Muscle layer of duodenum (tissue), 2 donors: ENCODE data around the gene VCAN.

ENCODE experiments used
- H3K27ac ChIP-seq: one replicate; pipeline ENCODE4 v1.7.0; 2013; ENCODE audit warnings: mild to moderate bottlenecking, low read length
- H3K27me3 ChIP-seq: one replicate; pipeline ENCODE4 v1.7.0; 2013; ENCODE audit warnings: low read depth, mild to moderate bottlenecking, control low read depth, low read length
- H3K36me3 ChIP-seq, 2 donors: one replicate each; pipeline ENCODE4 v1.7.0; 2013; ENCODE audit warnings: low read length in 2 of 2, control low read depth in 1 of 2, mild to moderate bottlenecking in 1 of 2; ENCODE audit not compliant: insufficient read depth in 2 of 2, control insufficient read depth in 1 of 2
- H3K4me1 ChIP-seq, 2 donors: one replicate each; pipeline ENCODE4 v1.7.0; 2013; ENCODE audit warnings: low read length in 2 of 2, mild to moderate bottlenecking in 2 of 2, control low read depth in 1 of 2, moderate library complexity in 1 of 2; ENCODE audit not compliant: insufficient read depth in 2 of 2, control insufficient read depth in 1 of 2
- H3K4me3 ChIP-seq, 2 donors: one replicate each; pipeline ENCODE4 v1.7.0; 2013; ENCODE audit warnings: low read length in 2 of 2, low read depth in 1 of 2, mild to moderate bottlenecking in 1 of 2
- H3K9me3 ChIP-seq, 2 donors: one replicate each; pipeline ENCODE4 v1.7.0; 2013; ENCODE audit warnings: low read length in 2 of 2, control low read depth in 1 of 2, mild to moderate bottlenecking in 1 of 2; ENCODE audit not compliant: control insufficient read depth in 1 of 2
- donor health status: healthy.

The VCAN gene

GRCh38 chr5:83522446-83522845, 50.9 kb downstream of the VCAN start:
- no peak overlapping the region for H3K4me3 ChIP-seq
- no peaks in the 10 kb centered on the region for H3K27me3 ChIP-seq
- H3K36me3 ChIP-seq, result peaks cover 0 to 7% of the 10 kb centered on the region in 2 donors
- no peaks in the 10 kb centered on the region for H3K4me1 ChIP-seq
- no peak overlapping the region for H3K27ac ChIP-seq
- no peaks in the 10 kb centered on the region for H3K9me3 ChIP-seq

- Histone ChIP-seq H3K36me3 (peaks cover 0 to 7% of the 10 kb centered on the region in 2 donors), H3K9me3 (no peaks in the 10 kb centered on the region), H3K27me3 (no peaks in the 10 kb centered on the region), H3K27ac (no peak overlapping the region), H3K4me1 (no peaks in the 10 kb centered on the region), H3K4me3 (no peak overlapping the region)
These were observed 52.4 kb downstream of the VCAN start for GRCh38 chr5:83523929-83524328.

- H3K4me1 ChIP-seq, result no peaks in the 10 kb centered on the region
- peaks cover 0 to 7% of the 10 kb centered on the region in 2 donors for H3K36me3 ChIP-seq
- no peak overlapping the region for H3K4me3 ChIP-seq
- no peaks in the 10 kb centered on the region for H3K27me3 ChIP-seq
- H3K27ac ChIP-seq, result no peak overlapping the region
- no peaks in the 10 kb centered on the region for H3K9me3 ChIP-seq
These were observed 52.8 kb downstream of the VCAN start for GRCh38 chr5:83524345-83524744.

GRCh38 chr5:83524991-83525390, 53.4 kb downstream of the VCAN start:
- Histone ChIP-seq H3K36me3 (peaks cover 0 to 2% of the 10 kb centered on the region in 2 donors), H3K4me3 (no peak overlapping the region), H3K27ac (no peak overlapping the region), H3K4me1 (no peaks in the 10 kb centered on the region), H3K9me3 (no peaks in the 10 kb centered on the region), H3K27me3 (no peaks in the 10 kb centered on the region)

GRCh38 chr5:83526289-83526688, 54.7 kb downstream of the VCAN start:
- no peaks in the 10 kb centered on the region for H3K27me3 ChIP-seq
- no peaks in the 10 kb centered on the region for H3K36me3 ChIP-seq
- no peak overlapping the region for H3K4me3 ChIP-seq
- no peaks in the 10 kb centered on the region for H3K4me1 ChIP-seq
- no peaks in the 10 kb centered on the region for H3K9me3 ChIP-seq
- H3K27ac ChIP-seq, result no peak overlapping the region

- H3K4me1 ChIP-seq, result no peaks in the 10 kb centered on the region
- no peaks in the 10 kb centered on the region for H3K9me3 ChIP-seq
- H3K36me3 ChIP-seq, result no peaks in the 10 kb centered on the region
- H3K27ac ChIP-seq, result no peak overlapping the region
- H3K27me3 ChIP-seq, result no peaks in the 10 kb centered on the region
- no peak overlapping the region for H3K4me3 ChIP-seq
These were observed 55.7 kb downstream of the VCAN start for GRCh38 chr5:83527221-83527620.

GRCh38 chr5:83527722-83528438, 56.3 kb downstream of the VCAN start:
- no peaks in the 10 kb centered on the region for H3K27me3 ChIP-seq
- H3K4me1 ChIP-seq, result no peaks in the 10 kb centered on the region
- H3K4me3 ChIP-seq, result no peak overlapping the region
- no peaks in the 10 kb centered on the region for H3K9me3 ChIP-seq
- no peaks in the 10 kb centered on the region for H3K36me3 ChIP-seq
- H3K27ac ChIP-seq, result no peak overlapping the region

GRCh38 chr5:83528439-83528769, 56.9 kb downstream of the VCAN start:
- no peaks in the 10 kb centered on the region for H3K9me3 ChIP-seq
- no peaks in the 10 kb centered on the region for H3K27me3 ChIP-seq
- H3K27ac ChIP-seq, result no peak overlapping the region
- no peaks in the 10 kb centered on the region for H3K36me3 ChIP-seq
- H3K4me3 ChIP-seq, result no peak overlapping the region
- H3K4me1 ChIP-seq, result no peaks in the 10 kb centered on the region

GRCh38 chr5:83530193-83530592, 58.6 kb downstream of the VCAN start:
- Histone ChIP-seq H3K27me3 (no peaks in the 10 kb centered on the region), H3K9me3 (no peaks in the 10 kb centered on the region), H3K4me3 (no peak overlapping the region), H3K27ac (no peak overlapping the region), H3K4me1 (no peaks in the 10 kb centered on the region), H3K36me3 (no peaks in the 10 kb centered on the region)

- Histone ChIP-seq H3K4me1 (no peaks in the 10 kb centered on the region), H3K4me3 (no peak overlapping the region), H3K27ac (no peak overlapping the region), H3K9me3 (no peaks in the 10 kb centered on the region), H3K27me3 (no peaks in the 10 kb centered on the region), H3K36me3 (no peaks in the 10 kb centered on the region)
These were observed 60.1 kb downstream of the VCAN start for GRCh38 chr5:83531661-83532060.

GRCh38 chr5:83538786-83539462, 67.4 kb downstream of the VCAN start:
- Histone ChIP-seq H3K4me3 (no peak overlapping the region), H3K9me3 (no peaks in the 10 kb centered on the region), H3K27ac (no peak overlapping the region), H3K27me3 (no peaks in the 10 kb centered on the region), H3K36me3 (no peaks in the 10 kb centered on the region), H3K4me1 (no peaks in the 10 kb centered on the region)

GRCh38 chr5:83539463-83539790, 67.9 kb downstream of the VCAN start:
- Histone ChIP-seq H3K4me1 (no peaks in the 10 kb centered on the region), H3K4me3 (no peak overlapping the region), H3K27ac (no peak overlapping the region), H3K36me3 (no peaks in the 10 kb centered on the region), H3K9me3 (no peaks in the 10 kb centered on the region), H3K27me3 (no peaks in the 10 kb centered on the region)
